Cardiac muscle cell (in vitro differentiated cells and primary cell): ENCODE results near the gene TTC28. TPM values are rescaled to one million over a fixed set of nuclear protein-coding genes. Genes with fewer than 3 reads are reported as not detected.

Experiments used
- DNase-seq, 2 donors: peaks; one replicate each; pipeline versions ENCODE4 v3.0.0 to v3.0.0-alpha.2; 2010 to 2017; ENCODE audit warnings: low read depth in 1 of 2, low spot score in 1 of 2
- H3K27ac ChIP-seq: fragments of 200-600 bp; sonication (generic); 2 replicates; pipeline ENCODE4 v1.5.1; 2016
- H3K27me3 ChIP-seq: fragments of 200-600 bp; sonication (generic); 2 replicates; pipeline ENCODE4 v1.6.0; 2016; ENCODE audit warnings: control low read depth
- H3K36me3 ChIP-seq: fragments of 200-600 bp; sonication (generic); 2 replicates; pipeline ENCODE4 v1.5.1; 2016; ENCODE audit warnings: control low read depth
- H3K4me1 ChIP-seq: fragments of 200-600 bp; sonication (generic); 2 replicates; pipeline ENCODE4 v1.8.1; 2017; ENCODE audit warnings: low read depth, mild to moderate bottlenecking, mixed run types
- H3K4me3 ChIP-seq: fragments of 200-600 bp; sonication (generic); 2 replicates; pipeline ENCODE4 v1.5.1; 2016; ENCODE audit warnings: mild to moderate bottlenecking
- H3K9me3 ChIP-seq: fragments of 200-600 bp; sonication (generic); 2 replicates; pipeline ENCODE4 v1.5.1; 2017; ENCODE audit warnings: low read depth, mild to moderate bottlenecking, control low read depth
- CTCF ChIP-seq: IDR thresholded peaks from 2 replicates; pipeline ENCODE4 v1.5.1; 2012; ENCODE audit warnings: low read depth, mild to moderate bottlenecking, low read length
- polyA plus RNA-seq: library from polyadenylated mRNA; unstranded; fragments of >200 nt; fragmentation: Nextera tagmentation; extraction: Ambion mirVana; gene quantifications from 2 replicates; pipeline ENCODE4 v1.2.1, GENCODE V29; 2016
- total RNA-seq: library from RNA; depleted of rRNA; stranded (reverse); fragments of >200 nt; gene quantifications from 2 replicates; pipeline ENCODE4 v1.2.3, GENCODE V29; 2016

The TTC28 gene
- total and polyA plus RNA-seq, 2 experiments from 2014 or later: 27.3 to 109 TPM

- no peak for TF ChIP-seq CTCF
- peak in 1 of 2 donors; percentile 29 for DNase-seq
- H3K27ac ChIP-seq: no peak overlapping the region
- no peaks in the 10 kb centered on the region for H3K27me3 ChIP-seq
- no peak overlapping the region for H3K4me3 ChIP-seq
- peaks cover 32% of the 10 kb centered on the region for H3K4me1 ChIP-seq
- H3K9me3 ChIP-seq: no peaks in the 10 kb centered on the region
- no peaks in the 10 kb centered on the region for H3K36me3 ChIP-seq
Observed at GRCh38 chr22:28108851-28109250, 570.8 kb downstream of the TTC28 start.

- H3K4me3 ChIP-seq: no peak overlapping the region
- DNase-seq: no peak
- TF ChIP-seq CTCF: no peak
Observed at GRCh38 chr22:28106617-28107016, 573.0 kb downstream of the TTC28 start.

GRCh38 chr22:28105988-28106387 is 573.7 kb downstream of the TTC28 start:
- no peak for TF ChIP-seq CTCF
- H3K36me3 ChIP-seq: no peaks in the 10 kb centered on the region
- no peaks in the 10 kb centered on the region for H3K9me3 ChIP-seq
- no peak for DNase-seq
- peak overlapping the region; percentile 76 for H3K27ac ChIP-seq
- no peak overlapping the region for H3K4me3 ChIP-seq
- H3K27me3 ChIP-seq: no peaks in the 10 kb centered on the region
- peaks cover 17% of the 10 kb centered on the region for H3K4me1 ChIP-seq

More at GRCh38 chr22:28106617-28107016, 573.0 kb downstream of the TTC28 start:
- Histone ChIP-seq H3K27me3 (no peaks in the 10 kb centered on the region), H3K36me3 (no peaks in the 10 kb centered on the region), H3K27ac (peak overlapping the region; percentile 76), H3K9me3 (no peaks in the 10 kb centered on the region), H3K4me1 (peaks cover 17% of the 10 kb centered on the region)

GRCh38 chr22:28105413-28105812 is 574.2 kb downstream of the TTC28 start:
- DNase-seq: peak in 1 of 2 donors; percentile 84
- TF ChIP-seq CTCF: no peak
- Histone ChIP-seq H3K36me3 (no peaks in the 10 kb centered on the region), H3K9me3 (no peaks in the 10 kb centered on the region), H3K27me3 (no peaks in the 10 kb centered on the region), H3K4me1 (peaks cover 17% of the 10 kb centered on the region), H3K4me3 (no peak overlapping the region), H3K27ac (peak overlapping the region; percentile 76)

- no peak for TF ChIP-seq CTCF
- H3K27me3 ChIP-seq: no peaks in the 10 kb centered on the region
- no peak overlapping the region for H3K4me3 ChIP-seq
- no peaks in the 10 kb centered on the region for H3K9me3 ChIP-seq
- H3K4me1 ChIP-seq: peaks cover 17% of the 10 kb centered on the region
- peaks cover 8% of the 10 kb centered on the region for H3K36me3 ChIP-seq
- DNase-seq: peak in 1 of 2 donors; percentile 45
- H3K27ac ChIP-seq: no peak overlapping the region
Observed at GRCh38 chr22:28103596-28103995, 576.0 kb downstream of the TTC28 start.
